GM08714 (cell line): Measurements from ENCODE around the gene UNC5A.

ENCODE experiments used
- H3K4me3 ChIP-seq: fragments of 200-500 bp; sonication (Bioruptor generic); 2 replicates; pipeline ENCODE4 v1.5.1; 2014; ENCODE audit warnings: mild to moderate bottlenecking, low read length, inconsistent platforms
- ZNF274 ChIP-seq: IDR thresholded peaks from 2 replicates; pipeline ENCODE4 v1.6.1; 2012; ENCODE audit warnings: mild to moderate bottlenecking, low read depth, low read length

UNC5A gene

GRCh38 chr5:176847148-176847547 is 36.8 kb downstream of the UNC5A start:
- no peak overlapping the region for H3K4me3 ChIP-seq
- TF ChIP-seq ZNF274, result no peak

DNA sequence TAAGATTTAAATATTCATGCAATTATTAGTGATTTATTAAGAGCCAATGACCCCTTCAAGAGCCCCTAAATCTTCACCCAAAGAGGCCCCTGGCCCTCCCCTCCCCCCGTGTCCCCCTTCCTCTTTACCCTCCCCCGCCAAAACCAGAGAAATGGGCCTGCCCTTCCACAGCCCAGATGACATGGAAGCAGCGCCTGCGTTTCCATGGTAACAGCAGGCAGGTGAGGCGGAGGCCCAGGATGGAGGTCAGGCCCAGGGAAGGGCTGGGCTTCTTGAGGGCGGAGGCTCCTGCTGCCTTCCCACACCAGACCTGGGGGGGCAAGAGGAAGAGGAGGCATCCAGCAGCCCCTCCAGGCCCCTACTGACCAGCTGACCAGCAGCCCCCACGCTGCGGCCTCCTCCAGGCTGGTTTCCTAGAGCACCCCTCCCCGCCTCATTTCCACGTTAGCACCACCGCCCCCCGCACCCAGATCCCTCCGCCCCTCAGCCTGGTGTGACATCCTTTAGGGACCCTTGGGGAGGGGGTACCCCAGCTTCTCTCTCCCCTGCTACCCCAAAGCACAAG is 37.4 kb downstream of the UNC5A start:
- no peak overlapping the region for H3K4me3 ChIP-seq
- TF ChIP-seq ZNF274, result no peak

GRCh38 chr5:176848651-176849050 is 38.3 kb downstream of the UNC5A start:
- no peak for TF ChIP-seq ZNF274
- H3K4me3 ChIP-seq, result no peak overlapping the region

GRCh38 chr5:176849611-176850227 is 39.4 kb downstream of the UNC5A start:
- no peak overlapping the region for H3K4me3 ChIP-seq
- TF ChIP-seq ZNF274, result no peak

GRCh38 chr5:176850371-176851245 is 40.2 kb downstream of the UNC5A start:
- H3K4me3 ChIP-seq, result no peak overlapping the region
- TF ChIP-seq ZNF274, result no peak

DNA sequence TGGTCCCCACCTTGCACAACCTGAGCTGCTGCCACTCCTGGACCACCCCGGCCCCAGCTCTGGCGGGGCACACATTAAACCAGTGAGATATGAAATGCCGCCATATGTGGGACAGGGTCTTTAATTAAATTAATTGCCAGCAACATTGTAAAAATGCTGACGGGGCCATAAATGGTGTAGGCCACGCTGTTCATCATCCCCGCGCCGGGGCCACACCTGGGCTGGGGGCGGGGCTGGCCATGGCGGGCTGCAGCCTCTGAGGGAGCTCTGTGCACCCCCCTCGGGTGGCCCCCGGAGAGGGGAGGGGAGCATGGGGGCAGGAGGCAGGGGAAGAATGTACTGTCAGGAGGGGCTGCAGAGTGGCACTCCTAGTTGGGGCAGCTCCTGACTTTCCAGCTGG is 41.0 kb downstream of the UNC5A start:
- no peak overlapping the region for H3K4me3 ChIP-seq

DNA sequence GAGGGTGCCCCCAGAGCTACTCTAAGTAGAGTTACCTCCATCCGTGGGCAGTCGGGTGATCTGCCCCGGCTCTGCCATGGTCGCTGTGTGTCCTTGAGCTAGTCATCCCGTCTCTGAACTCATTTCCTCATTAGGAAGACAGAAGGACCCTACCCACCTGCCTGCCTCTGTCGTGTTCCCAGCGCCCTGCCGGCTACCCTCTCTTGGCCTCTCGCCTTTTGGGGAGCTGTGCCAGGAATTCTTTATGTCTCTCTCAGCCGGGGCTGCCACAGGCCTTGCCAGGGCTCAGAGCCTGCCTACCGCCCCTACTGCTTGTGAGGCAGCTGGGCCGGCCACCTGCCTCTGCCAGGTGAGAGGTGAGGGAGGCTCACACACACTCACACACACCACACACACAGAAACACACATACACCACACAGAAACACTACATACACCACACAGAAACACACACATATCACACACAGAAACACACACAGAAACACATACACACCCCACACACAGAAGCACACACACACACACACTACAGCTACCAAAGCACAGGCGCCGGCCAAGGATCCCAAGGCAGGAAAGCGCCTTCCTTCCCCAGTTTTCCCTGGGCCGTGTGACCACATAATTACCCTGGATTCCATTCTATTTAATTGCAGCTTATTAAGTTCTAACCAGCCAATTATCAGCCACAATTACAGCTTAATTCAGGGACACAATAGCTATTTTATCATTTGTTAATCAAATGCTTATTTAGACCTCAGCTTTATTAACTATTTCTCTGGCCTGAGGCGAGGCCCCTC is 41.7 kb downstream of the UNC5A start:
- H3K4me3 ChIP-seq, result no peak overlapping the region
- no peak for TF ChIP-seq ZNF274

More for the DNA sequence above, 41.0 kb downstream of the UNC5A start:
- no peak for TF ChIP-seq ZNF274

DNA sequence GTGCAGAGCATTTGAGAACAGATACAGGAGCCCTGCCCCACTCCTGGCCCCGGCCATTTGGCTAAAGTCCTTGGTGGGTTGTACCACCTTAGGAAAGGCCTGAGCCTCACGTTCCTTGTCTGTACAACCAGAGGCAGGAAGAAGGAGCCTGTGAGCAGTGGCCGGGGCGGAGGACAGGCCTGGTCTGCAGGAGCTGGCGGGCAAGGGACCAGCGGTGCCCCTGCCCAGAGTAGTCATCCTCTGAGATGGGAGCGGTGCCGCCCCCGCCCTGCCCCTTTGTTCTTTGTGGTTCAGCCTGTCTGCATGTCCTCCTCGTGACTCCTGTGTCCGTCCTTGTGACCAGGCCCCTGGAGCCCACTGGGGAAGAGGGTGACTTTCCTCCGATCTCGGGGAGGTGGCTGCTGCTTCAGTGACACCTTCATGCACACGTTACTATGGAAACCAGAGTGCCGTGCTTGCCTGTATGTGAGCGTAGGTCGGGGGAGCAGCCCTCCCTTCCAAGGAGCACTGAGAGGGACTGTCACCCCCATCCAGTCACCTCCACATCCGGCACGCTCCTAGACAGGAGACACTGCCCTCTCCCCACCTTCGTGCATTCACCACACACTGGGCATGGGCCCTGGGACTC is 42.9 kb downstream of the UNC5A start:
- no peak overlapping the region for H3K4me3 ChIP-seq
- TF ChIP-seq ZNF274, result no peak

GRCh38 chr5:176854164-176854563 is 43.8 kb downstream of the UNC5A start:
- no peak for TF ChIP-seq ZNF274
- H3K4me3 ChIP-seq, result no peak overlapping the region

DNA sequence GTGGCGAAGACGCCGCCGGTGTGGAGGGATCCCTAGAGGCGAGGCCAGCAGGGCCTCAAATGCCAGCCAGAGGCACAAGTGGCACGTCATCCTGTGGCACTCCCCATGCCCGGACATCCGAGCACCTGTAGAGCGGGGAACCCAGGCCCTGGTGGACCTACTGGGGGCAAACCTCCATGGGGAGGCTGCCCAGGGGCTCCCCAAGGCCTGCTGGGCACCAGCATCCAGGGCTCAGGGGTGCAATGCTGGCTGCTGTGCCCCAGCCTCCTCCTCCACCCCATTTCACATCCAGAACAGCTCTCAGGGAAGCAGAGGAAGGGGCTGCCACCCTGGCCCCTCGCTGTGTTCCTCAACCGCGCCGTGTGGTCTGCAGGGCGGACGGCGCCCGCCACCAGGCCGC is 45.2 kb downstream of the UNC5A start:
- H3K4me3 ChIP-seq, result no peak overlapping the region
- no peak for TF ChIP-seq ZNF274

GRCh38 chr5:176856746-176857145 is 46.4 kb downstream of the UNC5A start:
- no peak for TF ChIP-seq ZNF274

GRCh38 chr5:176857216-176857893 is 47.0 kb downstream of the UNC5A start:
- no peak overlapping the region for H3K4me3 ChIP-seq
- no peak for TF ChIP-seq ZNF274

More at GRCh38 chr5:176856746-176857145, 46.4 kb downstream of the UNC5A start:
- H3K4me3 ChIP-seq, result no peak overlapping the region

DNA sequence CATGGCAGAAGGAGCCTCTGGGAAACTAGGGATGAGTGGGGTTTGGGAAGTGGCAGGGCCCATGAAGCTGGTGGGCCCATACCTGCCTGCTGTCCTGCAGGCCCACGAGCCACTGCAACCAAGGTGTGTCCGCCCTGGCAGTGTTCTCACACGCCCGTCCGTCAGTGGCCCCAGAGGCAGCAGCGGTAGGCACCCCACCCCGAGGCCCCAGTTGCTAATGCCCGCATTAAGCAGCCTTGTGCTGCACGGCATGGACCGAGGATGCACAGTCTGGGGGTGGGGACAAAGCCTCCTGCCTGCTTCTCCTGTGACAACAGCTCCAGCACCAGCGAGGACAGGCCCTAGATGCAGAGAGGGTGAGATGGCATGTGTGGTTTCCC is 47.5 kb downstream of the UNC5A start:
- H3K4me3 ChIP-seq, result no peak overlapping the region
- no peak for TF ChIP-seq ZNF274
